ENCODE data around the gene ALG12. TPM values are rescaled to one million over a fixed set of nuclear protein-coding genes. Genes with fewer than 3 reads are reported as not detected.
A peak's percentile ranks its signal among the peaks of the same experiment; 100 is the strongest.

Gene ALG12
- total RNA-seq (10 to 100 TPM; 13.7 to 18.7 TPM), polyA plus RNA-seq (10 to 100 TPM in 1 of 2 donors, 1 to 10 TPM in 1; 3.0 to 13.4 TPM)
- long read RNA-seq, donor 1, full-length matches to known transcripts = 75 of 122 reads
- long read RNA-seq, donor 1, partial matches to known transcripts = 18 of 122 reads
- long read RNA-seq, donor 1, other reads (novel, unspliced or antisense) = 29 of 122 reads
- long read RNA-seq, donor 2, full-length matches to known transcripts = 8 of 18 reads
- long read RNA-seq, donor 2, partial matches to known transcripts = 4 of 18 reads
- long read RNA-seq, donor 2, other reads (novel, unspliced or antisense) = 6 of 18 reads

- Histone ChIP-seq H3K27me3 (ENCODE audit: control insufficient read depth in 1 of 2, insufficient read depth in 2 of 2, low read length in 1 of 2) (no peaks in the 10 kb centered on the region), H3K27ac (ENCODE audit: low read depth in 1 of 2, low read length in 2 of 2) (peak within 1 kb of the TSS in 1 of 2 donors; percentile 56), H3K36me3 (ENCODE audit: control insufficient read depth in 1 of 2, insufficient read depth in 2 of 2, low read length in 1 of 2) (peaks cover 0 to 3% of the 10 kb centered on the region in 2 donors), H3K9me3 (ENCODE audit: control insufficient read depth, low read length) (no peaks in the 10 kb centered on the region), H3K4me3 (ENCODE audit: low read length in 2 of 2) (peak within 1 kb of the TSS; percentile 61 to 68), H3K4me1 (ENCODE audit: control insufficient read depth in 1 of 2, insufficient read depth in 2 of 2, low read length in 2 of 2) (no peaks in the 10 kb centered on the region)
- intact Hi-C loops (cut with DNase I) = loop anchor here (1.0 to 5.0 kb wide), 3 partner anchors 17 to 65 kb away; partner anchors contain the start of gene ZBED4 (in 1 of the 2)
- ATAC-seq (ENCODE audit: low FRiP score) (peak; percentile 98), DNase-seq (peak; percentile 99)
- 0 to 1% methylated on average over 63 to 103 of the region's 103 CpGs for WGBS, 2 donors
Measured at GRCh38 chr22:49917974-49918910, at the start of gene ALG12, which contains the start of gene CRELD2. TSS of gene ALG12 (minus strand) at chr22:49918438. CDS start at chr22:49913765, 4,673 bp downstream. TSS of gene CRELD2 (plus strand) at chr22:49918634. CDS start at chr22:49918770, 136 bp downstream.

- Histone ChIP-seq H3K4me3 (ENCODE audit: low read length in 2 of 2) (no peak overlapping the region), H3K4me1 (ENCODE audit: control insufficient read depth in 1 of 2, insufficient read depth in 2 of 2, low read length in 2 of 2) (no peaks in the 10 kb centered on the region), H3K36me3 (ENCODE audit: control insufficient read depth in 1 of 2, insufficient read depth in 2 of 2, low read length in 1 of 2) (peaks cover 0 to 3% of the 10 kb centered on the region in 2 donors), H3K27ac (ENCODE audit: low read depth in 1 of 2, low read length in 2 of 2) (no peak overlapping the region), H3K9me3 (ENCODE audit: control insufficient read depth, low read length) (no peaks in the 10 kb centered on the region), H3K27me3 (ENCODE audit: control insufficient read depth in 1 of 2, insufficient read depth in 2 of 2, low read length in 1 of 2) (no peaks in the 10 kb centered on the region)
- peak; percentile 76 to 77 for DNase-seq
- intact Hi-C loops (cut with DNase I) = loop anchor here (5.0 to 10.0 kb wide), 2 partner anchors 50 to 237 kb away; partner anchors contain the start of gene SELENOO (in 1 of the 2)
- no peak for ATAC-seq (ENCODE audit: low FRiP score)
- 55 to 59% methylated on average over 18 of the region's 18 CpGs for WGBS, 2 donors
Measured at GRCh38 chr22:49967706-49968208, 49.5 kb upstream of the ALG12 start.

DNA sequence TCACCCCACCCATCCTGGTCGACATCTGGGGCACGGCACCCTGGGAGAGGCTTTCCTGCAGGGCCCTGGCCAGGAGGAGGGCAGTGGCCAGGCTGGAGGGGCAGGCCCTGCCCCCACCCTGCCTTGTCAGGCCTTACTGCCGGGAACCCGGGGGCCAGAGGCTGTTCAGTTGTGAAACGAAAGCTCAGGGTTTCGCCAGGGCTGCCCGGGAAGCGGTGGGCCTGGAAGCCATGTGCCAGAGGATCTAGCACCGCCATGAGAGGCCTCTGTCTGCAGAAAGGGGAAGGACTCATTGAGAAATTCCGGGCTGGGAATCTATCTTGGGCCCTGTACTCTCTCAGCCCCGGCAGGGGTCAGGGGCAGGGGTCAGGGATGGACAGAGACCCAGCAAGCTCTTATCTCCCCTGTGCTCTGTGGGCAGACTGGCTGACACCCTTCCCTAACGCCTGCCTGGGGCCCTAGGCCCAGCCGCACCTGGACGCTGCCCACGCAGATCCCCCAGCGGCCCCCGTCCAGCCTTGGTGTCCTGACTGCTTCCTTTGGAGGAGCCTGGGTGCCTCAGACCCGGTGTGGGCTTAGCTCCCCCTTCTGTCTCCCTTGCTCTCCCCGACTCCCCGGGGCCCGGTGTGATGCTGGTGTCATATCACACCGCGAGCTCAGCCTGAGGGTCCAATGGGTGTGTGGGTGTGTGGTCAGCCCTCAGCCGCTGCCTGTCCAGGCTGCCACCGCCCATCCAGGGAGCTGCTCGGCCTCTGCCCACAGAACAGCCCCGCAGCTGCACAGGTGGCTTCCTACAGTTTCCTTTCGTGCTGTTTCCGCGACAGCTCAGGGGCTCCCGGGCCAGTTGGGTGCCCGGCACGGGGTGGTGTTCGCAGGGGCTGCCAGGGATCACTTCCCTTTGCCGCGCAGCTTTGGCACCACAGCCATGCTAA is 48.8 kb upstream of the ALG12 start:
- Histone ChIP-seq H3K9me3 (ENCODE audit: control insufficient read depth, low read length) (no peaks in the 10 kb centered on the region), H3K27me3 (ENCODE audit: control insufficient read depth in 1 of 2, insufficient read depth in 2 of 2, low read length in 1 of 2) (no peaks in the 10 kb centered on the region), H3K4me3 (ENCODE audit: low read length in 2 of 2) (no peak overlapping the region), H3K36me3 (ENCODE audit: control insufficient read depth in 1 of 2, insufficient read depth in 2 of 2, low read length in 1 of 2) (peaks cover 0 to 3% of the 10 kb centered on the region in 2 donors), H3K4me1 (ENCODE audit: control insufficient read depth in 1 of 2, insufficient read depth in 2 of 2, low read length in 2 of 2) (no peaks in the 10 kb centered on the region), H3K27ac (ENCODE audit: low read depth in 1 of 2, low read length in 2 of 2) (peak overlapping the region in 1 of 2 donors; percentile 22)
- DNase-seq = peak; percentile 83 to 86
- no peak for ATAC-seq (ENCODE audit: low FRiP score)
- 73 to 75% methylated on average over 36 of the region's 36 CpGs for WGBS, 2 donors
- intact Hi-C loops (cut with DNase I) = loop anchor here (5.0 to 10.0 kb wide), 2 partner anchors 50 to 238 kb away; partner anchors contain the start of gene SELENOO (in 1 of the 2)

GRCh38 chr22:49966041-49966773 is 48.0 kb upstream of the ALG12 start:
- H3K4me3 ChIP-seq (ENCODE audit: low read length in 2 of 2) = no peak overlapping the region
- DNase-seq = peak in 1 of 2 donors; percentile 72
- H3K27ac ChIP-seq (ENCODE audit: low read depth in 1 of 2, low read length in 2 of 2) = no peak overlapping the region
- ATAC-seq (ENCODE audit: low FRiP score) = no peak
- peaks cover 0 to 3% of the 10 kb centered on the region in 2 donors for H3K36me3 ChIP-seq (ENCODE audit: control insufficient read depth in 1 of 2, insufficient read depth in 2 of 2, low read length in 1 of 2)
- no peaks in the 10 kb centered on the region for H3K27me3 ChIP-seq (ENCODE audit: control insufficient read depth in 1 of 2, insufficient read depth in 2 of 2, low read length in 1 of 2)
- no peaks in the 10 kb centered on the region for H3K4me1 ChIP-seq (ENCODE audit: control insufficient read depth in 1 of 2, insufficient read depth in 2 of 2, low read length in 2 of 2)
- H3K9me3 ChIP-seq (ENCODE audit: control insufficient read depth, low read length) = no peaks in the 10 kb centered on the region
- intact Hi-C loops (cut with DNase I) = loop anchor here (5.0 to 10.0 kb wide), 2 partner anchors 51 to 239 kb away; partner anchors contain the start of gene SELENOO (in 1 of the 2)
- 91 to 92% methylated on average over 11 of the region's 11 CpGs for WGBS, 2 donors

GRCh38 chr22:49965091-49966040 is 47.1 kb upstream of the ALG12 start:
- H3K36me3 ChIP-seq (ENCODE audit: control insufficient read depth in 1 of 2, insufficient read depth in 2 of 2, low read length in 1 of 2) = peaks cover 0 to 3% of the 10 kb centered on the region in 2 donors
- H3K27ac ChIP-seq (ENCODE audit: low read depth in 1 of 2, low read length in 2 of 2) = no peak overlapping the region
- no peaks in the 10 kb centered on the region for H3K9me3 ChIP-seq (ENCODE audit: control insufficient read depth, low read length)
- intact Hi-C loops (cut with DNase I) = loop anchor here (5.0 to 10.0 kb wide), 2 partner anchors 52 to 239 kb away; partner anchors contain the start of gene SELENOO (in 1 of the 2)
- DNase-seq (peak; percentile 46 to 70), ATAC-seq (ENCODE audit: low FRiP score) (no peak)
- WGBS, 2 donors = 88 to 89% methylated on average over 22 of the region's 22 CpGs
- H3K4me1 ChIP-seq (ENCODE audit: control insufficient read depth in 1 of 2, insufficient read depth in 2 of 2, low read length in 2 of 2) = no peaks in the 10 kb centered on the region
- H3K27me3 ChIP-seq (ENCODE audit: control insufficient read depth in 1 of 2, insufficient read depth in 2 of 2, low read length in 1 of 2) = no peaks in the 10 kb centered on the region
- H3K4me3 ChIP-seq (ENCODE audit: low read length in 2 of 2) = no peak overlapping the region

- no peak overlapping the region for H3K4me3 ChIP-seq (ENCODE audit: low read length in 2 of 2)
- no peaks in the 10 kb centered on the region for H3K27me3 ChIP-seq (ENCODE audit: control insufficient read depth in 1 of 2, insufficient read depth in 2 of 2, low read length in 1 of 2)
- no peak for ATAC-seq (ENCODE audit: low FRiP score)
- intact Hi-C loops (cut with DNase I) = loop anchor here (5.0 to 10.0 kb wide), 2 partner anchors 53 to 240 kb away; partner anchors contain the start of gene SELENOO (in 1 of the 2)
- peaks cover 0 to 3% of the 10 kb centered on the region in 2 donors for H3K36me3 ChIP-seq (ENCODE audit: control insufficient read depth in 1 of 2, insufficient read depth in 2 of 2, low read length in 1 of 2)
- no peaks in the 10 kb centered on the region for H3K9me3 ChIP-seq (ENCODE audit: control insufficient read depth, low read length)
- 73 to 80% methylated on average over 17 to 19 of the region's 19 CpGs for WGBS, 2 donors
- H3K27ac ChIP-seq (ENCODE audit: low read depth in 1 of 2, low read length in 2 of 2) = no peak overlapping the region
- H3K4me1 ChIP-seq (ENCODE audit: control insufficient read depth in 1 of 2, insufficient read depth in 2 of 2, low read length in 2 of 2) = no peaks in the 10 kb centered on the region
- DNase-seq = peak; percentile 55 to 74
Measured at GRCh38 chr22:49964136-49965090, 46.2 kb upstream of the ALG12 start.

Data from aorta (tissue), 5 donors.